HEK293 (cell line): ENCODE measurements around the gene MOB1A.

Experiments used
- CTCF ChIA-PET: fragments of 350-600 bp; formaldehyde crosslinking; extraction: SDS; loops from one replicate; lab custom pipeline; 2021; ENCODE audit warnings: antibody characterized with exemption; lab: Yijun Ruan, JAX
- POLR2A ChIA-PET: fragments of 300-600 bp; formaldehyde crosslinking; extraction: SDS; loops from one replicate; lab custom pipeline; 2020; ENCODE audit warnings: antibody characterized with exemption, inconsistent platforms; lab: Yijun Ruan, JAX
- H3K27ac ChIP-seq: fragments of 200-500 bp; sonication (Bioruptor generic); 2 replicates; pipeline ENCODE4 v1.5.1; 2014; ENCODE audit warnings: low read depth, low read length, control low read depth, inconsistent platforms; ENCODE audit errors: extremely low read depth
- H3K36me3 ChIP-seq, 2 experiments: fragments of 200-500 bp in 1 of 2; sonication (Bioruptor generic) in 1 of 2; 1 replicate in 1 of 2; 2 replicates in 1 of 2; pipeline ENCODE4 v1.5.1; 2014 to 2017; ENCODE audit warnings: inconsistent platforms in 2 of 2, low read length in 2 of 2; ENCODE audit not compliant: control insufficient read depth in 2 of 2, insufficient read depth in 1 of 2
- H3K4me1 ChIP-seq: fragments of 200-500 bp; sonication (Bioruptor generic); 2 replicates; pipeline ENCODE4 v1.5.1; 2014; ENCODE audit warnings: mild to moderate bottlenecking, low read length, inconsistent platforms; ENCODE audit not compliant: control insufficient read depth, insufficient read depth
- H3K4me3 ChIP-seq: 2 replicates; pipeline ENCODE4 v1.5.1; 2011; ENCODE audit warnings: low read depth, mild to moderate bottlenecking, control low read depth, low read length, moderate library complexity
- H3K9me3 ChIP-seq: fragments of 200-500 bp; sonication (Bioruptor generic); 2 replicates; pipeline ENCODE4 v1.5.1; 2014; ENCODE audit warnings: low read depth, low read length, inconsistent platforms; ENCODE audit not compliant: control insufficient read depth, insufficient read depth
- GLI2 ChIP-seq: fragments of 450-650 bp; formaldehyde crosslinking; IDR thresholded peaks from 2 replicates; pipeline ENCODE4; 2017; ENCODE audit warnings: missing biosample characterization, missing genetic modification characterization, low read depth, borderline replicate concordance
- GLIS2 ChIP-seq: fragments of 450-650 bp; formaldehyde crosslinking; IDR thresholded peaks from 2 replicates; pipeline ENCODE4 v1.5.1; 2016; ENCODE audit warnings: missing biosample characterization, missing genetic modification characterization
- PRDM10 ChIP-seq: fragments of 450-650 bp; formaldehyde crosslinking; IDR thresholded peaks from 2 replicates; pipeline ENCODE4 v1.5.1; 2016; ENCODE audit warnings: missing biosample characterization, missing genetic modification characterization
- SETDB1 ChIP-seq: IDR thresholded peaks from one replicate; pipeline ENCODE4 v1.6.1; 2017; ENCODE audit warnings: mild to moderate bottlenecking, low read length, moderate library complexity, mixed read lengths; ENCODE audit not compliant: insufficient read length
- ZNF18 ChIP-seq: fragments of 450-650 bp; formaldehyde crosslinking; IDR thresholded peaks from 2 replicates; pipeline ENCODE4 v1.5.1; 2016; ENCODE audit warnings: missing biosample characterization, missing genetic modification characterization
- ZNF214 ChIP-seq: fragments of 450-650 bp; formaldehyde crosslinking; IDR thresholded peaks from 2 replicates; pipeline ENCODE4 v1.5.1; 2017; ENCODE audit warnings: missing biosample characterization, mild to moderate bottlenecking, missing genetic modification characterization, borderline replicate concordance
- ZNF248 ChIP-seq: fragments of 450-650 bp; formaldehyde crosslinking; IDR thresholded peaks from 2 replicates; pipeline ENCODE4 v1.5.1; 2017; ENCODE audit warnings: missing biosample characterization, missing genetic modification characterization
- ZNF280C ChIP-seq: fragments of 450-650 bp; formaldehyde crosslinking; IDR thresholded peaks from 2 replicates; pipeline ENCODE4 v1.5.1; 2016; ENCODE audit warnings: missing biosample characterization, missing genetic modification characterization
- ZNF404 ChIP-seq: fragments of 450-650 bp; formaldehyde crosslinking; IDR thresholded peaks from 2 replicates; pipeline ENCODE4 v1.5.1; 2017; ENCODE audit warnings: missing biosample characterization, missing genetic modification characterization
- ZNF449 ChIP-seq: fragments of 450-650 bp; formaldehyde crosslinking; IDR thresholded peaks from 2 replicates; pipeline ENCODE4 v1.5.1; 2017; ENCODE audit warnings: missing biosample characterization, mild to moderate bottlenecking, missing genetic modification characterization, moderate library complexity
- ZNF610 ChIP-seq: fragments of 450-650 bp; formaldehyde crosslinking; IDR thresholded peaks from 2 replicates; pipeline ENCODE4 v1.5.1; 2016; ENCODE audit warnings: missing biosample characterization, missing genetic modification characterization, borderline replicate concordance
- ZSCAN4 ChIP-seq: fragments of 450-650 bp; formaldehyde crosslinking; IDR thresholded peaks from 2 replicates; pipeline ENCODE4 v1.5.1; 2017; ENCODE audit warnings: missing biosample characterization, missing genetic modification characterization
- ZXDB ChIP-seq: fragments of 450-650 bp; formaldehyde crosslinking; IDR thresholded peaks from 2 replicates; pipeline ENCODE4 v1.5.1; 2016; ENCODE audit warnings: missing biosample characterization, missing genetic modification characterization

MOB1A gene

GRCh38 chr2:74177696-74178095 lies 983 bp downstream of the MOB1A start:
- Histone ChIP-seq H3K4me1 (no peaks in the 10 kb centered on the region), H3K9me3 (no peaks in the 10 kb centered on the region), H3K27ac (peak overlapping the region; percentile 88), H3K4me3 (peak overlapping the region; percentile 86), H3K36me3 (peaks cover 4 to 13% of the 10 kb centered on the region in 2 experiments; a peak in 2 of 3 replicates)
- TF ChIP-seq ZXDB (tag by site-specific recombination): no peak
- no peak for TF ChIP-seq ZNF248 (tag by site-specific recombination)
- TF ChIP-seq ZNF449 (tag by site-specific recombination): peak; percentile 71; the same call in 1 of the 2 replicates
- POLR2A ChIA-PET: interaction anchor here (0.5 to 2.6 kb wide), 13 partner anchors 8 to 476 kb away, joined by 3 to 52 read pairs (median 7); partner anchors contain the start of genes MTHFD2, RTKN, SEMA4F and STAMBP
- CTCF ChIA-PET: interaction anchor here (0.9 to 2.2 kb wide), 2 partner anchors 11 to 21 kb away, joined by 3 to 9 read pairs; partner anchors contain the start of gene MTHFD2

GRCh38 chr2:74174909-74175308 lies 3.8 kb downstream of the MOB1A start:
- ChIA-PET POLR2A (interaction anchor here (0.8 kb wide), 1 partner anchor 24 kb away, joined by 3 read pairs; no protein-coding TSS in a partner anchor), CTCF (interaction anchor here (0.9 kb wide), 1 partner anchor 25 kb away, joined by 4 read pairs; no protein-coding TSS in a partner anchor)
- Histone ChIP-seq H3K4me1 (no peaks in the 10 kb centered on the region), H3K4me3 (no peak overlapping the region), H3K36me3 (peaks cover 28 to 37% of the 10 kb centered on the region in 2 experiments), H3K9me3 (no peaks in the 10 kb centered on the region), H3K27ac (no peak overlapping the region)
- TF ChIP-seq ZNF18 (tag by site-specific recombination) (0 out of 2 replicates have a peak, but pooled peaks have one; percentile 37), ZNF610 (tag by site-specific recombination) (peak; percentile 99), GLIS2 (tag by site-specific recombination) (no peak), SETDB1 (peak; percentile 58), ZNF280C (tag by site-specific recombination) (no peak)

- H3K9me3 ChIP-seq: no peaks in the 10 kb centered on the region
- peaks cover 79 to 86% of the 10 kb centered on the region in 2 experiments for H3K36me3 ChIP-seq
- ChIA-PET POLR2A (interaction anchor here (2.4 kb wide), 1 partner anchor 9 kb away, joined by 9 read pairs; the partner anchor contains the start of gene MOB1A), CTCF (interaction anchor here (0.6 to 1.4 kb wide), 3 partner anchors 9 to 19 kb away, joined by 3 to 5 read pairs (median 5); no protein-coding TSS in a partner anchor)
- no peak overlapping the region for H3K27ac ChIP-seq
- TF ChIP-seq PRDM10 (tag by site-specific recombination) (peak; percentile 58), ZNF214 (tag by site-specific recombination) (no peak), ZSCAN4 (tag by site-specific recombination) (no peak), ZNF404 (no peak), GLI2 (tag by site-specific recombination) (no peak)
- no peak overlapping the region for H3K4me3 ChIP-seq
- H3K4me1 ChIP-seq: no peaks in the 10 kb centered on the region
Observed at GRCh38 chr2:74168739-74169138, 9.9 kb downstream of the MOB1A start.
